ENCODE measurements around the gene TOR4A.

Gene TOR4A

GRCh38 chr9:137272241-137273094, 5.1 kb upstream of the TOR4A start:
- no peak for DNase-seq (ENCODE audit: low read depth)

- DNase-seq (ENCODE audit: low read depth), result no peak
Measured at GRCh38 chr9:137273095-137273490, 4.4 kb upstream of the TOR4A start.

GRCh38 chr9:137273611-137274320, 3.8 kb upstream of the TOR4A start:
- DNase-seq (ENCODE audit: low read depth), result no peak

- DNase-seq (ENCODE audit: low read depth), result no peak
Measured at GRCh38 chr9:137275203-137275587, 2.3 kb upstream of the TOR4A start.

GRCh38 chr9:137275588-137276472, 1.7 kb upstream of the TOR4A start:
- DNase-seq (ENCODE audit: low read depth), result no peak

GRCh38 chr9:137276473-137277328, 825 bp upstream of the TOR4A start:
- no peak for DNase-seq (ENCODE audit: low read depth)

GRCh38 chr9:137278061-137278701, 655 bp downstream of the TOR4A start:
- DNase-seq (ENCODE audit: low read depth), result no peak

GRCh38 chr9:137278721-137279711, 1.5 kb downstream of the TOR4A start:
- no peak for DNase-seq (ENCODE audit: low read depth)

GRCh38 chr9:137279741-137280473, 2.4 kb downstream of the TOR4A start:
- DNase-seq (ENCODE audit: low read depth), result no peak

GRCh38 chr9:137280474-137281344, 3.2 kb downstream of the TOR4A start:
- no peak for DNase-seq (ENCODE audit: low read depth)

GRCh38 chr9:137281345-137282116, 4.0 kb downstream of the TOR4A start:
- DNase-seq (ENCODE audit: low read depth), result no peak

- DNase-seq (ENCODE audit: low read depth), result no peak
Measured at GRCh38 chr9:137286975-137287383, 9.5 kb downstream of the TOR4A start.

GRCh38 chr9:137293094-137293481, 15.6 kb downstream of the TOR4A start:
- DNase-seq (ENCODE audit: low read depth), result no peak

GRCh38 chr9:137293482-137294090, 16.1 kb downstream of the TOR4A start:
- DNase-seq (ENCODE audit: low read depth), result no peak

GRCh38 chr9:137294091-137294680, 16.7 kb downstream of the TOR4A start:
- DNase-seq (ENCODE audit: low read depth), result no peak

- DNase-seq (ENCODE audit: low read depth), result no peak
Measured at GRCh38 chr9:137294681-137295237, 17.2 kb downstream of the TOR4A start.

Measured in T follicular helper cell (primary cell).